Fibroblast of peridontal ligament (primary cell): ENCODE measurements around the gene IGFL4.

Experiments used
- DNase-seq: peaks from one replicate; pipeline ENCODE4 v3.0.0-alpha.2; 2010; ENCODE audit errors: extremely low read depth

The IGFL4 gene

GRCh38 chr19:46040952-46041500 is at the start of gene IGFL4:
IGFL4 (minus strand) TSS chr19:46041002; CDS start chr19:46040962, 40 bp downstream.
- no peak for DNase-seq

GRCh38 chr19:46090444-46090843 is 49.6 kb upstream of the IGFL4 start:
- no peak for DNase-seq

- no peak for DNase-seq
Observed at GRCh38 chr19:46089432-46089831, 48.6 kb upstream of the IGFL4 start.

- DNase-seq, result no peak
Observed at GRCh38 chr19:46088101-46088500, 47.3 kb upstream of the IGFL4 start.

GRCh38 chr19:46085888-46086287 is 45.1 kb upstream of the IGFL4 start:
- DNase-seq, result no peak

- no peak for DNase-seq
Observed at GRCh38 chr19:46082728-46083050, 41.9 kb upstream of the IGFL4 start.

- DNase-seq, result peak; percentile 72
Observed at GRCh38 chr19:46081928-46082727, 41.3 kb upstream of the IGFL4 start.

- peak; percentile 63 for DNase-seq
Observed at GRCh38 chr19:46080561-46080960, 39.8 kb upstream of the IGFL4 start.

- no peak for DNase-seq
Observed at GRCh38 chr19:46079576-46079975, 38.8 kb upstream of the IGFL4 start.

- peak; percentile 75 for DNase-seq
Observed at GRCh38 chr19:46078573-46079332, 38.0 kb upstream of the IGFL4 start.

- no peak for DNase-seq
Observed at GRCh38 chr19:46077815-46078167, 37.0 kb upstream of the IGFL4 start.

GRCh38 chr19:46076951-46077814 is 36.4 kb upstream of the IGFL4 start:
- DNase-seq, result peak; percentile 83

GRCh38 chr19:46076031-46076880 is 35.5 kb upstream of the IGFL4 start:
- no peak for DNase-seq

GRCh38 chr19:46073268-46073922 is 32.6 kb upstream of the IGFL4 start:
- no peak for DNase-seq

- DNase-seq, result peak; percentile 94
Observed at GRCh38 chr19:46069806-46070341, 29.1 kb upstream of the IGFL4 start.

GRCh38 chr19:46068345-46069258 is 27.8 kb upstream of the IGFL4 start:
- peak; percentile 92 for DNase-seq

GRCh38 chr19:46067691-46068090 is 26.9 kb upstream of the IGFL4 start:
- no peak for DNase-seq

GRCh38 chr19:46066471-46066870 is 25.7 kb upstream of the IGFL4 start:
- DNase-seq, result no peak

GRCh38 chr19:46065486-46066071 is 24.8 kb upstream of the IGFL4 start:
- DNase-seq, result peak; percentile 57
